Neuron (in vitro differentiated cells): ENCODE data around the gene MRPL19.
"Not testable (repeated sequence)": the region's sequence is repeated elsewhere in the genome, so short reads cannot be mapped to it uniquely, and the experiment has no call there.

ENCODE experiments used
- H2AFZ ChIP-seq: one replicate; pipeline ENCODE4 v1.6.1; 2013; ENCODE audit warnings: low read depth, mild to moderate bottlenecking, inconsistent platforms, low read length, moderate library complexity
- H3K27me3 ChIP-seq: one replicate; pipeline ENCODE4 v1.6.1; 2013; ENCODE audit warnings: low read length; ENCODE audit not compliant: insufficient read depth
- H3K36me3 ChIP-seq: one replicate; pipeline ENCODE4 v1.6.1; 2013; ENCODE audit warnings: low read length; ENCODE audit not compliant: insufficient read depth
- H3K4me1 ChIP-seq: one replicate; pipeline ENCODE4 v1.6.1; 2013; ENCODE audit warnings: low read length; ENCODE audit not compliant: insufficient read depth
- H3K4me3 ChIP-seq: 2 replicates; pipeline ENCODE4 v1.5.1; 2013; ENCODE audit warnings: mild to moderate bottlenecking, low read length, moderate library complexity
- H3K9me3 ChIP-seq: one replicate; pipeline ENCODE4 v1.6.1; 2013; ENCODE audit warnings: low read length

The MRPL19 gene

GRCh38 chr2:75655861-75656260 is 9.3 kb downstream of the MRPL19 start:
- H3K4me3 ChIP-seq, result no peak overlapping the region
- H3K9me3 ChIP-seq, result peaks cover 6% of the 10 kb centered on the region
- H3K4me1 ChIP-seq, result no peaks in the 10 kb centered on the region
- H3K36me3 ChIP-seq, result peaks cover 83% of the 10 kb centered on the region
- no peak overlapping the region for H2AFZ ChIP-seq
- no peaks in the 10 kb centered on the region for H3K27me3 ChIP-seq

GRCh38 chr2:75656563-75656962 is 10.0 kb downstream of the MRPL19 start:
- no peak overlapping the region for H3K4me3 ChIP-seq
- no peaks in the 10 kb centered on the region for H3K27me3 ChIP-seq
- H2AFZ ChIP-seq, result no peak overlapping the region
- H3K4me1 ChIP-seq, result no peaks in the 10 kb centered on the region
- H3K9me3 ChIP-seq, result peaks cover 7% of the 10 kb centered on the region
- peaks cover 82% of the 10 kb centered on the region for H3K36me3 ChIP-seq

- Histone ChIP-seq H3K4me3 (no peak overlapping the region), H3K9me3 (peaks cover 10% of the 10 kb centered on the region), H3K27me3 (no peaks in the 10 kb centered on the region), H3K36me3 (peaks cover 79% of the 10 kb centered on the region), H3K4me1 (no peaks in the 10 kb centered on the region), H2AFZ (no peak overlapping the region)
Measured at GRCh38 chr2:75657798-75658197, 11.2 kb downstream of the MRPL19 start.

- Histone ChIP-seq H3K4me1 (no peaks in the 10 kb centered on the region), H3K9me3 (no peaks in the 10 kb centered on the region), H3K4me3 (no peak overlapping the region), H2AFZ (no peak overlapping the region), H3K36me3 (peaks cover 34% of the 10 kb centered on the region), H3K27me3 (no peaks in the 10 kb centered on the region)
Measured at GRCh38 chr2:75666911-75667310, 20.3 kb downstream of the MRPL19 start.

- no peak overlapping the region for H3K4me3 ChIP-seq
- no peaks in the 10 kb centered on the region for H3K4me1 ChIP-seq
- no peaks in the 10 kb centered on the region for H3K9me3 ChIP-seq
- peaks cover 29% of the 10 kb centered on the region for H3K36me3 ChIP-seq
- no peaks in the 10 kb centered on the region for H3K27me3 ChIP-seq
- no peak overlapping the region for H2AFZ ChIP-seq
Measured at GRCh38 chr2:75667884-75668283, 21.3 kb downstream of the MRPL19 start.

GRCh38 chr2:75675423-75675822 is 28.8 kb downstream of the MRPL19 start:
- H3K9me3 ChIP-seq, H3K36me3 ChIP-seq, H3K4me1 ChIP-seq, H3K27me3 ChIP-seq, H3K4me3 ChIP-seq, H2AFZ ChIP-seq: not testable (repeated sequence)

- Histone ChIP-seq H3K4me1 (no peaks in the 10 kb centered on the region), H3K9me3 (no peaks in the 10 kb centered on the region), H3K4me3 (no peak overlapping the region), H3K27me3 (no peaks in the 10 kb centered on the region), H3K36me3 (peaks cover 6% of the 10 kb centered on the region), H2AFZ (no peak overlapping the region)
Measured at GRCh38 chr2:75675908-75676307, 29.3 kb downstream of the MRPL19 start.

GRCh38 chr2:75676464-75676863 is 29.9 kb downstream of the MRPL19 start:
- no peaks in the 10 kb centered on the region for H3K4me1 ChIP-seq
- no peak overlapping the region for H2AFZ ChIP-seq
- H3K27me3 ChIP-seq, result no peaks in the 10 kb centered on the region
- peaks cover 8% of the 10 kb centered on the region for H3K36me3 ChIP-seq
- peaks cover 3% of the 10 kb centered on the region for H3K9me3 ChIP-seq
- H3K4me3 ChIP-seq, result no peak overlapping the region

- H2AFZ ChIP-seq, result no peak overlapping the region
Measured at GRCh38 chr2:75679556-75679955, 33.0 kb downstream of the MRPL19 start.

GRCh38 chr2:75680402-75680801 is 33.8 kb downstream of the MRPL19 start:
- H3K27me3 ChIP-seq, result no peaks in the 10 kb centered on the region
- H2AFZ ChIP-seq, result no peak overlapping the region
- H3K4me3 ChIP-seq, result no peak overlapping the region
- H3K36me3 ChIP-seq, result peaks cover 8% of the 10 kb centered on the region
- peaks cover 8% of the 10 kb centered on the region for H3K9me3 ChIP-seq
- H3K4me1 ChIP-seq, result no peaks in the 10 kb centered on the region

More at GRCh38 chr2:75679556-75679955, 33.0 kb downstream of the MRPL19 start:
- H3K27me3 ChIP-seq, result no peaks in the 10 kb centered on the region
- H3K9me3 ChIP-seq, result peaks cover 8% of the 10 kb centered on the region
- no peaks in the 10 kb centered on the region for H3K4me1 ChIP-seq
- H3K4me3 ChIP-seq, result no peak overlapping the region
- H3K36me3 ChIP-seq, result peaks cover 8% of the 10 kb centered on the region

- not testable (repeated sequence) for H2AFZ ChIP-seq, H3K4me1 ChIP-seq, H3K36me3 ChIP-seq, H3K27me3 ChIP-seq, H3K4me3 ChIP-seq, H3K9me3 ChIP-seq
Measured at GRCh38 chr2:75683430-75683829, 36.8 kb downstream of the MRPL19 start.

- Histone ChIP-seq H2AFZ (no peak overlapping the region), H3K36me3 (no peaks in the 10 kb centered on the region), H3K4me1 (no peaks in the 10 kb centered on the region), H3K27me3 (no peaks in the 10 kb centered on the region), H3K4me3 (no peak overlapping the region), H3K9me3 (no peaks in the 10 kb centered on the region)
Measured at GRCh38 chr2:75688196-75688595, 41.6 kb downstream of the MRPL19 start.

- H3K36me3 ChIP-seq, result no peaks in the 10 kb centered on the region
- H3K4me1 ChIP-seq, result no peaks in the 10 kb centered on the region
- H3K4me3 ChIP-seq, result no peak overlapping the region
- H3K27me3 ChIP-seq, result no peaks in the 10 kb centered on the region
- H2AFZ ChIP-seq, result no peak overlapping the region
- H3K9me3 ChIP-seq, result no peaks in the 10 kb centered on the region
Measured at GRCh38 chr2:75698918-75699317, 52.3 kb downstream of the MRPL19 start.

GRCh38 chr2:75702593-75702992 is 56.0 kb downstream of the MRPL19 start:
- H3K4me1 ChIP-seq, result no peaks in the 10 kb centered on the region
- no peaks in the 10 kb centered on the region for H3K9me3 ChIP-seq
- no peaks in the 10 kb centered on the region for H3K27me3 ChIP-seq
- no peak overlapping the region for H2AFZ ChIP-seq
- no peak overlapping the region for H3K4me3 ChIP-seq
- H3K36me3 ChIP-seq, result no peaks in the 10 kb centered on the region
